A549 (cell line): ENCODE measurements around the gene MEIOSIN. TPM values are rescaled to one million over a fixed set of nuclear protein-coding genes. Genes with fewer than 3 reads are reported as not detected.

Experiments used
- ATAC-seq, 2 experiments: fragments of 200-7000 bp in 1 of 2; fragments of >200 bp in 1 of 2; cut with Nextera tagmentation in 1 of 2; cut with Tn5 transposase in 1 of 2; 3 replicates each; pipeline versions ENCODE4 v1.8.0 to v1.9.1; 2018 to 2020; ENCODE audit warnings: mild to moderate bottlenecking in 1 of 2, moderate library complexity in 1 of 2
- CTCF ChIA-PET: fragments of 300-600 bp; sonication (Branson Sonifier 250); formaldehyde crosslinking; extraction: SDS; loops from one replicate; lab custom pipeline; 2021; ENCODE audit warnings: antibody characterized with exemption, inconsistent platforms; lab: Yijun Ruan, JAX
- POLR2A ChIA-PET: fragments of 350-600 bp; formaldehyde crosslinking; extraction: SDS; loops from one replicate; lab custom pipeline; 2021; ENCODE audit warnings: antibody characterized with exemption, inconsistent platforms; lab: Yijun Ruan, JAX
- DNase-seq, 2 experiments: peaks; one replicate each; pipeline versions ENCODE4 v3.0.0 to v3.0.0-alpha.2; 2011 to 2016; ENCODE audit warnings: low read depth in 1 of 2, low spot score in 1 of 2
- FAIRE-seq: peaks from 2 replicates; lab custom pipeline; 2011; peaks lifted over from hg19 to GRCh38; lab: Jason Lieb, UNC
- H3K27ac ChIP-seq, 2 experiments: fragments of >200 bp; sonication (Bioruptor Twin); formaldehyde crosslinking; 3 replicates each; pipeline ENCODE4 v1.5.1; 2016 to 2017
- H3K4me1 ChIP-seq: fragments of >200 bp; sonication (Bioruptor Twin); formaldehyde crosslinking; 3 replicates; pipeline ENCODE4 v1.6.1; 2016
- H3K4me2 ChIP-seq: fragments of >200 bp; sonication (Bioruptor Twin); formaldehyde crosslinking; 3 replicates; pipeline ENCODE4 v1.6.1; 2016
- H3K4me3 ChIP-seq: fragments of >200 bp; sonication (Bioruptor Twin); formaldehyde crosslinking; 3 replicates; pipeline ENCODE4 v1.5.1; 2016
- H3K9me3 ChIP-seq: fragments of >200 bp; sonication (Bioruptor Twin); formaldehyde crosslinking; 3 replicates; pipeline ENCODE4 v1.6.1; 2016
- BHLHE40 ChIP-seq: IDR thresholded peaks from 2 replicates; pipeline ENCODE4 v1.6.1; 2012; ENCODE audit warnings: low read depth, low read length, inconsistent platforms
- CEBPB ChIP-seq, 2 experiments: fragments of >200 bp in 1 of 2; sonication (Bioruptor Twin) in 1 of 2; formaldehyde crosslinking in 1 of 2; IDR thresholded peaks; 2 replicates each; pipeline ENCODE4 v1.6.1; 2012 to 2016
- CHD2 ChIP-seq: fragments of 150-350 bp; IDR thresholded peaks from 2 replicates; pipeline ENCODE4 v1.6.1; 2014; ENCODE audit warnings: low read length; ENCODE audit not compliant: partially characterized antibody
- EHF ChIP-seq: fragments of 250-450 bp; sonication (Bioruptor Pico); IDR thresholded peaks from 2 replicates; pipeline ENCODE4 v1.5.0; 2020; ENCODE audit warnings: mild to moderate bottlenecking
- EP300 ChIP-seq, 2 experiments: fragments of >200 bp; sonication (Bioruptor Twin); formaldehyde crosslinking; IDR thresholded peaks; 2 replicates in 1 of 2; 3 replicates in 1 of 2; pipeline ENCODE4 v1.6.1; 2016 to 2017
- FOSL2 ChIP-seq, 2 experiments: fragments of 450-650 bp in 1 of 2; fragments of >200 bp in 1 of 2; sonication (Bioruptor Twin) in 1 of 2; formaldehyde crosslinking; IDR thresholded peaks; 2 replicates each; pipeline versions ENCODE4 v1.5.0 to v1.6.1; 2016 to 2020; ENCODE audit warnings: mild to moderate bottlenecking in 1 of 2, moderate library complexity in 1 of 2
- HEYL ChIP-seq: fragments of 250-450 bp; sonication (Bioruptor Pico); IDR thresholded peaks from 2 replicates; pipeline ENCODE4 v1.8.0; 2021; ENCODE audit warnings: mild to moderate bottlenecking, moderate library complexity
- HOXB13 ChIP-seq: fragments of 250-450 bp; sonication (Bioruptor Pico); IDR thresholded peaks from 2 replicates; pipeline ENCODE4 v1.5.0; 2020; ENCODE audit warnings: low read depth, mild to moderate bottlenecking, moderate library complexity
- HOXB5 ChIP-seq: fragments of 250-450 bp; sonication (Bioruptor Pico); IDR thresholded peaks from 2 replicates; pipeline ENCODE4 v1.5.0; 2020; ENCODE audit warnings: mild to moderate bottlenecking, moderate library complexity
- KDM1A ChIP-seq: fragments of 200-600 bp; sonication (generic); IDR thresholded peaks from 2 replicates; pipeline ENCODE4 v1.6.1; 2016; ENCODE audit warnings: low read depth, mild to moderate bottlenecking
- KDM5A ChIP-seq: fragments of 200-600 bp; sonication (generic); IDR thresholded peaks from 2 replicates; pipeline ENCODE4 v1.6.1; 2016; ENCODE audit warnings: antibody characterized with exemption, mild to moderate bottlenecking
- MAFK ChIP-seq: fragments of 450-650 bp; IDR thresholded peaks from 2 replicates; pipeline ENCODE4 v1.6.1; 2014; ENCODE audit not compliant: partially characterized antibody
- MYC ChIP-seq: IDR thresholded peaks from 2 replicates; pipeline ENCODE4 v1.6.1; 2012; ENCODE audit warnings: mild to moderate bottlenecking, inconsistent platforms, low read length, improper control_type of control experiment, borderline replicate concordance
- NFE2L2 ChIP-seq: fragments of 150-350 bp; conservative IDR thresholded peaks from 2 replicates; pipeline ENCODE4 v1.6.1; 2014; ENCODE audit warnings: low read length
- POLR2AphosphoS2 ChIP-seq: conservative IDR thresholded peaks from 2 replicates; pipeline ENCODE4 v1.6.1; 2012; ENCODE audit warnings: low read length, improper control_type of control experiment, inconsistent platforms
- RAD21 ChIP-seq, 2 experiments: fragments of >200 bp in 1 of 2; sonication (Bioruptor Twin) in 1 of 2; formaldehyde crosslinking in 1 of 2; IDR thresholded peaks in 1 of 2; conservative IDR thresholded peaks in 1 of 2; 2 replicates in 1 of 2; 3 replicates in 1 of 2; pipeline ENCODE4 v1.6.1; 2012 to 2018; ENCODE audit warnings: inconsistent platforms in 1 of 2
- RCOR1 ChIP-seq: fragments of 150-350 bp; IDR thresholded peaks from 2 replicates; pipeline ENCODE4 v1.6.1; 2014; ENCODE audit warnings: antibody characterized with exemption, low read length, low read depth
- RFX5 ChIP-seq: fragments of 450-650 bp; IDR thresholded peaks from 2 replicates; pipeline ENCODE4 v1.7.1; 2014; ENCODE audit warnings: antibody characterized with exemption, mild to moderate bottlenecking, moderate library complexity
- RNF2 ChIP-seq: fragments of 200-600 bp; sonication (generic); IDR thresholded peaks from 2 replicates; pipeline ENCODE4 v1.6.1; 2016; ENCODE audit warnings: low read depth, mild to moderate bottlenecking, antibody characterized with exemption, moderate library complexity, borderline replicate concordance
- TFCP2L1 ChIP-seq: fragments of 250-450 bp; sonication (Bioruptor Pico); IDR thresholded peaks from 2 replicates; pipeline ENCODE4 v1.5.0; 2021; ENCODE audit warnings: mild to moderate bottlenecking
- WGBS: methylation state at CpG from one replicate; pipeline ENCODE4 v1.1.6; 2017; ENCODE audit errors: missing lambda C conversion rate; 5-methylcytosine and 5-hydroxymethylcytosine counted together
- polyA plus RNA-seq, 4 experiments: library from polyadenylated mRNA; depleted of rRNA in 3 of 4; stranded (reverse); fragments of >200 nt; fragmentation: RNase III in 1 of 4; extraction: RNeasy Plus Mini Kit Qiagen cat#74134 plus additional on column Dnase treatment in 1 of 4; gene quantifications; 2 replicates in 3 of 4; 3 replicates in 1 of 4; pipeline ENCODE4 v1.2.3, GENCODE V29; 2011 to 2017

The MEIOSIN gene
- polyA plus RNA-seq, 2 of the 4 experiments (the other 2 are of a cell fraction), result not detected

DNA sequence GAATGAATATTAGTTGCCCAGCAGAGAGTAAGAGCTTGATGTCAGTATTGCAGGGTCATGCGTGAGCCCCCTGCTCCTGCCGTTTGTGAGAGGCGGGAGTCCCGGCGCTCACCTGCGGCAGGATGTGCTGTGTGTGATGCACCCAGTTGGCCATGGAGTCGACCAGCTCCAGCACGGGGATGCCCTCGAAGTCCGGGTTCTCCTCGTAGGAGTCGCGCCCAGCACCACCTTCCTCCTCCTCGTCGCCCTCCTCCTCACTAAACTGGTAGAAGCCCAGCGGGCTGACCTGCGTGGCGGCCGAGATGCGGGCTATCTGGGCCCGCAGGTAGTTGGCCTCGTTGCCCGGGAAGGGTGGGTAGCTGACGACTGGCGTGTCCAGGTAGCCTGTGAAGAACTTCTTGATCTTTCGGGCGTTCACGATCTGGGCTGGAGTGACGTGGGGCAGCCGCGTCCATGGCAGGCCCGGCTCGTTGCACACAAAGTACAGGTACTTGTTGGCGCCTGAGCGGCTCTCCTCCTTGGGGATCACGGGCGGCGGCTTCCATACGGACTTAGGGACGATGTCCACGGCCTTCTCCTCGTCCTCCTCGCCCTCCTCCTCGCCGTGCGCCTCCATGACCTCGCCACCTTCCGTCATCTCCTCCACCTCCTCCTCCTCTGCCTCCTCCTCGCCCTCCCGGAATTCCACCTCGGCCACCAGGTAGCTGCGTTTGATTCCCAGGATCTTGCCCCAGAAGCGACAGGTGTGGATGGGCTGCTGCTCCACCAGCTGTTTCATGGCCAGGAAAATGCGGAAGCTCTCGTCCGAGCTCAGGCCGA, 71.1 kb downstream of the MEIOSIN start:
- CTCF ChIA-PET, result interaction anchor here (1.2 to 74.3 kb wide), 4 partner anchors 4 to 61 kb away, joined by 4 to 2204 read pairs (median 1104); partner anchors contain the start of genes DMPK, DMWD, FOXA3 and RSPH6A
- Histone ChIP-seq H3K27ac (no peak overlapping the region), H3K4me1 (peaks cover 12% of the 10 kb centered on the region), H3K9me3 (no peaks in the 10 kb centered on the region), H3K4me3 (no peak overlapping the region), H3K4me2 (no peak overlapping the region)
- DNase-seq, result no peak
- FAIRE-seq, result no peak
- POLR2A ChIA-PET, result interaction anchor here (0.6 kb wide), 1 partner anchor 13 kb away, joined by 7 read pairs; no protein-coding TSS in a partner anchor
- 88% methylated on average over 57 of the region's 57 CpGs for WGBS
- ATAC-seq, result no peak
- no peak for TF ChIP-seq EP300 (IDR thresholded peaks at IDR 0.05)
- no peak for TF ChIP-seq HEYL (CRISPR knock-in tag)
- no peak for TF ChIP-seq RNF2
- no peak for TF ChIP-seq KDM5A
- TF ChIP-seq EHF, result no peak
- TF ChIP-seq TFCP2L1 (CRISPR knock-in tag), result no peak

DNA sequence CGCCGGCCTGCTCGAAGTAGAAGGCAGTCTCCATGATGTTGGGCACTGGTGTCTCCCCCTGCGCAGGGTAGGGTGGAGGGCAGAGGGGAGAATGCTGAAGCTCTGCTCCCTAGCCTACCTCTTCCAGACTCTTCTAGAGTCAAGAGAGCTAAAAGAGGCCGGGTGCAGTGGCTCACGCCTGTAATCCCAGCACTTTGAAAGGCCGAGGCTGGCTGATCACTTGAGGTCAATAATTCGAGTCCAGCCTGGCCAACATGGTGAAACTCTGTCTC, 71.7 kb downstream of the MEIOSIN start:
- Histone ChIP-seq H3K4me2 (no peak overlapping the region), H3K27ac (no peak overlapping the region), H3K9me3 (no peaks in the 10 kb centered on the region), H3K4me1 (peaks cover 12% of the 10 kb centered on the region), H3K4me3 (no peak overlapping the region)
- FAIRE-seq (no peak), ATAC-seq (no peak), DNase-seq (no peak)
- CTCF ChIA-PET, result interaction anchor here (1.2 to 74.3 kb wide), 5 partner anchors 3 to 80 kb away, joined by 3 to 2204 read pairs (median 4); partner anchors contain the start of genes DMPK, DMWD, FOXA3 and RSPH6A
- no peak for TF ChIP-seq MYC
- no peak for TF ChIP-seq BHLHE40
- TF ChIP-seq POLR2AphosphoS2, result no peak
- TF ChIP-seq RFX5, result no peak
- 80% methylated on average over 8 of the region's 8 CpGs for WGBS
- POLR2A ChIA-PET, result no interaction called here

DNA sequence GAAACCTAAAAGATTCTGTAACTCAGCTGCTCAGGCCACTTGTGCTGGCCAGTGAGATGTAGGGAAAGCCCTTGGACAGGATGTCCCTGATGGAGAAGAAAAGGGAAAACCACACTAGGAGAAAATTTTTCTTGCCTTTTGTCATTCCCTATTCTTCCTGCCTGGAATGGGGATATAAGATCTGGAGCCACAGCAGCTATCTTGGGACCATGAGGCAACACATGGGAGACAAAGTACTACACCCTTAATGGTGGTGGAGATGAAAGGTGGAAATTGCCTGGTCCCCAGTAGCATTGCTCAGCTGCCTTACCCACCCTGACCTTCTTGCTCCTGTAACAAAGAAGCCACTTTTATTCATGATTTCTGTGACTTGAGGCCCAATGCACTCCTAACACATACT, 72.5 kb downstream of the MEIOSIN start:
- Histone ChIP-seq H3K4me2 (no peak overlapping the region), H3K9me3 (no peaks in the 10 kb centered on the region), H3K27ac (no peak overlapping the region), H3K4me3 (no peak overlapping the region), H3K4me1 (peaks cover 14% of the 10 kb centered on the region)
- DNase-seq (no peak), FAIRE-seq (no peak), ATAC-seq (no peak)
- CTCF ChIA-PET, result interaction anchor here (1.2 to 74.3 kb wide), 5 partner anchors 2 to 79 kb away, joined by 3 to 2204 read pairs (median 4); partner anchors contain the start of genes DMPK, DMWD, RSPH6A and SIX5
- POLR2A ChIA-PET, result no interaction called here
- TF ChIP-seq RCOR1 (0 out of 2 replicates have a peak, but pooled peaks have one; percentile 48), MYC (no peak)

DNA sequence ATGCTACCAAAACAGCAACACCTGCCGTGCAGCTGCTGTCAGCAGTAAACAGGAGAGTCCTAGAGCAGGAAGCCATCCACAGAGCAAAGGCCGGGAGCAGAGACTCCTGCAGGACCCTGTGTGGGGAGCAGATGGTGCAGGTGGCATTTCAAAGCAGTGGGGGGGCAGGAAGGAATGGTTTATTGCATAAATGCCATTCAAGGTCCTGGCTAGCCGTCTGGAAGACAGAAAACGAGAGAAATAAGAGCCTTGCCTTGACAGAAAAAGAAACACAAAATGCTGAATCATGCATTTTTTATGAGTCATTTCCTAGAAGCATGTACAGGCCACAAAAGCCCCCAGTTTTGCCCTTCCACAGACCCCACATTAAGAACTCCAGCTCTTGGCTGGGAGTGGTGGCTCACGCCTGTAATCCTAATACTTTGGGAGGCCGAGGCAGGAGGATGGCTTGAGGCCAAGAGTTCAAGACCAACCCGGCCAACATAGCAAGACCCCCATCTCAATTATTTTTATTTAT, 76.5 kb downstream of the MEIOSIN start:
- peak in 1 of 2 experiments; percentile 19; a peak in 3 of 6 replicates for ATAC-seq

More for the DNA sequence above, 76.5 kb downstream of the MEIOSIN start:
- H3K4me3 ChIP-seq, result no peak overlapping the region
- H3K4me1 ChIP-seq, result peaks cover 14% of the 10 kb centered on the region
- 56% methylated on average over 7 of the region's 7 CpGs for WGBS
- peak overlapping the region; percentile 64 to 84 for H3K27ac ChIP-seq
- ChIA-PET CTCF (interaction anchor here (1.5 to 74.3 kb wide), 4 partner anchors 2 to 117 kb away, joined by 3 to 2204 read pairs (median 1104); partner anchors contain the start of genes DMPK, DMWD, QPCTL and RSPH6A), POLR2A (no interaction called here)
- FAIRE-seq (no peak), DNase-seq (peak in 1 of 2 experiments; percentile 68)
- H3K9me3 ChIP-seq, result no peaks in the 10 kb centered on the region
- TF ChIP-seq NFE2L2, result peak; percentile 92
- TF ChIP-seq CHD2, result no peak
- TF ChIP-seq RAD21 (conservative IDR thresholded peaks at IDR 0.05 in 1 of 2, IDR thresholded peaks at IDR 0.05 in 1 of 2), result no peak
- peak; percentile 51; the same call in 1 of the 2 replicates for TF ChIP-seq HOXB13 (CRISPR knock-in tag)
- 0 out of 2 replicates have a peak, but pooled peaks have one; percentile 35 for TF ChIP-seq HOXB5 (CRISPR knock-in tag)
- peak; percentile 46 for TF ChIP-seq FOSL2 (IDR thresholded peaks at IDR 0.05)
- TF ChIP-seq FOSL2 (CRISPR knock-in tag; IDR thresholded peaks at IDR 0.05), result peak; percentile 83
- peak; percentile 24; the same call in 1 of the 2 replicates for TF ChIP-seq RFX5
- 0 out of 4 replicates have a peak, but pooled peaks of 1 of the 2 experiments have one; percentile 8 for TF ChIP-seq CEBPB (IDR thresholded peaks at IDR 0.05)
- TF ChIP-seq KDM1A, result no peak
- TF ChIP-seq MAFK, result peak; percentile 100
- peak overlapping the region; percentile 25 for H3K4me2 ChIP-seq
